Measurements from ENCODE around the gene TEKT4.
"Not testable (repeated sequence)": the region's sequence is repeated elsewhere in the genome, so short reads cannot be mapped to it uniquely, and the experiment has no call there.

TEKT4 gene

GRCh38 chr2:94874277-94874997, 3.2 kb downstream of the TEKT4 start:
- no peak overlapping the region for H3K4me3 ChIP-seq (ENCODE audit: low read depth, low read length)
- DNase-seq (ENCODE audit: low read depth), result peak; percentile 67
- TF ChIP-seq MAX (IDR thresholded peaks at IDR 0.05; ENCODE audit: low read depth, low read length) (no peak), POLR2A (IDR thresholded peaks at IDR 0.05; ENCODE audit: extremely low read depth, insufficient read length) (no peak), CTCF (IDR thresholded peaks at IDR 0.05; ENCODE audit: low read depth, low read length) (peak; percentile 100)

DNA sequence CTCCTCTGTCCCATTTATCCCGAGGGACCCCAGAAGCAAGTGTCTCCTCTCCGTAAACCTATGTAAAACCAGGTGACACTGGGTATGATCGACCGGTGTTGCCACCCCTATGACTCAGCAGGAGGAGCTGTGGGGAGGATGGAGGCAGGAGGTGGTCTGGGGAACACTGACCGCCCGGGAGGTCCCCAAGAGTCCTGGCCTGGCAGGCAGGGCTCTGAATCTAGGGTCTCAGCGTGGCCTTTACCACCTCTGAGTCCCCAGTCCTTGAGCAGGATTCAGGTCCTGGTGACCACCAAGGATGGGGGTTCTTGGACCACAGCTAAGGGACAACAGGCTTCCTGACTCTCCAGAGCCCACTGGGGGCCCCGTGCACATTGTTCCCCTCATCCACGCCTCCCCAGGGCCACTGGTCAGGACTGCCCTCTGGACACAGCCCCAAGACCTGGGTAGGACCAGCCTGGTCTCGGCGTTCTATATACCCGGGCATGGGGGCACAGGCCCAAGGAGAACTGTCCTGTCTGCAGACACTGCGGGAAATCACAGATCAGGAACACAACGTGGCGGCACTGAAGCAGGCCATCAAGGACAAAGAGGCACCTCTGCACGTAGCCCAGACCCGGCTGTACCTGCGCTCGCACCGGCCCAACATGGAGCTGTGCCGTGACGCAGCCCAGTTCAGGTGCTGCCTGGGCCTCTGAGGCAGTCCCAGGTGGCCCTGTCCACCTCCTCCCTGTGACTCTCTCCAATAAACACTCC, 4.0 kb downstream of the TEKT4 start:
- DNase-seq (ENCODE audit: low read depth), result no peak
- TF ChIP-seq MYC (IDR thresholded peaks at IDR 0.05; ENCODE audit: low read depth, low read length), result no peak
- no peak for TF ChIP-seq MAX (IDR thresholded peaks at IDR 0.05; ENCODE audit: low read depth, low read length)
- TF ChIP-seq CTCF (IDR thresholded peaks at IDR 0.05; ENCODE audit: low read depth, low read length), result no peak
- no peak for TF ChIP-seq POLR2A (IDR thresholded peaks at IDR 0.05; ENCODE audit: extremely low read depth, insufficient read length)
- no peak overlapping the region for H3K4me3 ChIP-seq (ENCODE audit: low read depth, low read length)

DNA sequence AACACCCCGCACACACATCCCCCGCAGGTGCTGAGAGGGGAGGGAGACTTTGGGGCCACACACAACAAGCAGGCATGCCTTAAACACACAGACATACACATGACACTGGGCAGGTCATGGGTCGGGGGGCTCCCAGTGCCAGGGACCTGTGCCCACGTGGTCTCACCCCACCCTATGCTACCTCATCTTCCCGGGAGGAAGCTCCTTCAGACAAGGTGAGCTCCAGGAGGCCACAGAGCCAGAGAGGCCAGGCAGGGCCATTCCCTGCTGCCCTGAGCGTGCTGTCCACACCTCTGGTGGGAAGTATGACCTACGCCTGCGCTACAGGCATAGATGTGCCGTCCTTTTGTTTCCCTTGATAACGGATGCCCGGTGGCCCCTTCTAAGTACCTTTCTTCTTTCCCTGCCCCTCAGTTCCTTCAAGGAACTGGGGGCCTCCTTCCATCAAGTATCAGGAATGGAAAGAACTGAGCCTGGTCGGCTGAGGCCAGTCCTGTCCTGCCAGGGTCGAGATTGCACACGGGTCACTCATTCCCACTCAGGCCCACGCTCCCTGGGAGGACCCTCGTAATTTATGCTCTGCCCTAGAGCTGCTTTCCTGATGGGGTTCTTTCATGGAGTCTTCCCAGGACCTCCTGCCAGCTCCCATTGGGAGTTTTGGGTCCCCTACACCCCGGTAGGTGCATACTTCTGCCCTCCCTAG, 4.7 kb downstream of the TEKT4 start:
- TF ChIP-seq CTCF (IDR thresholded peaks at IDR 0.05; ENCODE audit: low read depth, low read length), result no peak
- TF ChIP-seq POLR2A (IDR thresholded peaks at IDR 0.05; ENCODE audit: extremely low read depth, insufficient read length), result no peak
- TF ChIP-seq MAX (IDR thresholded peaks at IDR 0.05; ENCODE audit: low read depth, low read length), result no peak
- TF ChIP-seq MYC (IDR thresholded peaks at IDR 0.05; ENCODE audit: low read depth, low read length), result no peak
- no peak for DNase-seq (ENCODE audit: low read depth)
- H3K4me3 ChIP-seq (ENCODE audit: low read depth, low read length), result no peak overlapping the region

DNA sequence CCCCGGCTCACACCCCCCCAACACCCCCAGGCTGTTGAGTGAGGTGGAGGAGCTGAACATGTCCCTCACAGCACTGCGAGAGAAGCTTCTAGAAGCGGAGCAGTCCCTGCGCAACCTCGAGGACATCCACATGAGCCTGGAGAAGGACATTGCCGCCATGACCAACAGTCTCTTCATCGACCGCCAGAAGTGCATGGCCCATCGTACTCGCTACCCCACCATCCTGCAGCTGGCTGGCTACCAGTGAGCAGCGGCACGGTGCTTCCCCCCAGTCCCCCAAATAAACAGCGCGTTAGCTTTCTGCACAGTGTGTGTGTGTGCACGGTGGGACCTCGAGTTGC, 5.3 kb downstream of the TEKT4 start:
- TF ChIP-seq MYC (IDR thresholded peaks at IDR 0.05; ENCODE audit: low read depth, low read length) (no peak), POLR2A (IDR thresholded peaks at IDR 0.05; ENCODE audit: extremely low read depth, insufficient read length) (no peak), MAX (IDR thresholded peaks at IDR 0.05; ENCODE audit: low read depth, low read length) (no peak), CTCF (IDR thresholded peaks at IDR 0.05; ENCODE audit: low read depth, low read length) (no peak)
- H3K4me3 ChIP-seq (ENCODE audit: low read depth, low read length), result no peak overlapping the region
- no peak for DNase-seq (ENCODE audit: low read depth)

- TF ChIP-seq POLR2A (IDR thresholded peaks at IDR 0.05; ENCODE audit: extremely low read depth, insufficient read length) (no peak), MYC (IDR thresholded peaks at IDR 0.05; ENCODE audit: low read depth, low read length) (no peak), MAX (IDR thresholded peaks at IDR 0.05; ENCODE audit: low read depth, low read length) (no peak), CTCF (IDR thresholded peaks at IDR 0.05; ENCODE audit: low read depth, low read length) (no peak)
- H3K4me3 ChIP-seq (ENCODE audit: low read depth, low read length), result no peak overlapping the region
- DNase-seq (ENCODE audit: low read depth), result no peak
Observed at GRCh38 chr2:94877129-94877528, 5.9 kb downstream of the TEKT4 start.

DNA sequence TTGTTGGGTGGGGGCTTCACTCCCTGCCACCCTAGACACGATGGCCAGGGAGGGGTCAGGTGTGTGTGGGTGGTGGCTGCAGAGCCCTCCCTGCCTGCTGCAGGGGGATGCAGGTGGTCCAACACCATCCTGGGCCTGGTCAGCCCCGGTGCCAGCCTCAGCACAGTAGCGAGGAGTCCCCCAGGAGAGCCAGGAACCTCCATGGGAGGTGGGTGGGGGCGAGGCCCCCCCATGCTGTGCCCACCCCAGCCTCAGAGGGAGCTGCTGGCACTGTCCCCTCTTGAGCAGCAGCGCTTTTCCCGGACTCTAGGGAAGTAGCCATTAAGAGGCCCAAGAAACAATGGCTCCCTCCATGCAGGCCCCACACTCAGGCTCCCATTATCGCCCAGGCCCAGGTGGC, 7.3 kb downstream of the TEKT4 start:
- DNase-seq (ENCODE audit: low read depth), result not testable (repeated sequence)

More for the DNA sequence above, 7.3 kb downstream of the TEKT4 start:
- H3K4me3 ChIP-seq (ENCODE audit: low read depth, low read length), result not testable (repeated sequence)
